NCI-H774 (cell line): ENCODE results near the gene MESD.
"Not testable (repeated sequence)": the region's sequence is repeated elsewhere in the genome, so short reads cannot be mapped to it uniquely, and the experiment has no call there.

Source experiments
- DNase-seq: peaks from one replicate; lab custom pipeline; 2025; lab: John Stamatoyannopoulos, UW

The MESD gene

DNA sequence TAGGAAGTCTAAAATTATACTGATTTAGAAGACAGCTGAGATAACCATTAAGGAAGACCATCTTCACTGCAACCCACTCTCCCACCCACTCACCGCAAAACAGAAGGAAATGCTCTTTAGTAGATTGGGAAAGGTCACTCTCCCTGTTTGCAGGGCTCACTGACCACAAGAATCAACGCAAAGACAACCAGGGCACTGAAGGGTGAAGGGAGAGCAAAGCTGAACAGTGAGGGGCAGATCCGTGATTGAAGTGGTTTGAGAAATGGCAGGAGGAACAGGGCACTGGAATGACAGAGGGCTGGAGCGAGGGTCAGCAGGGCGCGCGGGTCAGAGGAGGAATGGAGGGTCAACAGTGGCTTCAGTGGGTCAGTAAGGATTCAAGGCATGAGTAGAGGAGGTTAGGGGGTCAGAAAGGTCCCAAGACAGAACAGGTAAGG is 520 bp downstream of the MESD start:
- no peak for DNase-seq

- DNase-seq, result no peak
These were observed 1.3 kb downstream of the MESD start for GRCh38 chr15:80988148-80988796.

GRCh38 chr15:80986487-80986886 is 3.1 kb downstream of the MESD start:
- DNase-seq, result no peak

DNA sequence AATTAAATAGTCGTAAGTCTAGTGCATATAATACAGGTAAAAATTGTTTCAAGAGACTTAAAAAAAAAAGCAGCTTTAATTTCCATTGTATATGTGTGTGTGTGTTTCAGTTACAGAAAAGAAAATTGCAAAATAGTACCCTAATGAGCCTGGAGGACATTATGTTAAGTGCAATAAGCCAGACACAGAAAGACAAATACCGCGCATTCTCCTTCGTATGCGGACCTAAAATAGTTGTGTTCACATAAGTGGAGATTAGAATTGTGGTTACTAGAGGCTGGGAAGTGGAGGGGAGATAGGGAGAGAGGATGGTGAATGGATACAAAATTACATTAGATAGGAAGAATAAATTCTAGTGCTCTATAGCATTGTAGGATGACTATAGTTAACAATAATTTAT is 3.6 kb downstream of the MESD start:
- no peak for DNase-seq

DNA sequence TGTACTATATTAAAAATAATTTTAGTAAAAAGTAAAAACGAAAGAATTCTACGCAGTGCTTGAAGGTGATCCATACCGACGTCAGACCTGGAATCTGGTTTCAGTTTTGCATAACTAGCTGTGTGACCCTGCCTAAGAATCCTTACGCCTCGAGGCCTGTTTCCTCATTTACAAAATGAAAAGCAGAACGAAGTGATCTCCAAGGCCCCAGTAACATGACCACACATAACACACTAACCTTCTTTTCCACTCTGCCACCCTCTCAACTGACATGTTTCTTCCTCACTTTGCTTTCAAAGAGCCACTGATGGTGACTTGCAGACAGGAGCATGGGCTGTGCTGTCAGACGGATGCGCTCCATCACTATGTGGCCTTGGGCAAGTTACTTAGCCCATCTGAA is 4.8 kb downstream of the MESD start:
- no peak for DNase-seq

DNA sequence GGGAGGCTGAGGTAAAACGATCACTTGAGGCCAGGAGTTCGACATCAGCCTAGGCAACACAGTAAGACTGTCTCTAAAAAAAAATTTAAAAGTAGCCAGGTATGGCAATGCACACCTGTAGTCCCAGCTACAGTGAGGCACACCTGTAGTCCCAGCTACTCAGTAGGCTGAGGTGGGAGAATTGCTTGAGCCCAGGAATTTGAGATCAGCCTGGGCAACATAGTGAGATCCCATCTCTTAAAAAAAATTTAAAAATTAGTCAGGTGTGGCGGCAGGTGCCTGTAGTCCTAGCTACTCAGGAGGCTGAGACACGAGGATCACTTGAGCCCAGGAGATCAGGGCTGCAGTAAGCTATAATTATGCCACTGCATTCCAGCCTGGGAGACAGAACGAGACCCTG is 6.8 kb downstream of the MESD start:
- DNase-seq, result no peak

GRCh38 chr15:80982205-80982604 is 7.4 kb downstream of the MESD start:
- no peak for DNase-seq

DNA sequence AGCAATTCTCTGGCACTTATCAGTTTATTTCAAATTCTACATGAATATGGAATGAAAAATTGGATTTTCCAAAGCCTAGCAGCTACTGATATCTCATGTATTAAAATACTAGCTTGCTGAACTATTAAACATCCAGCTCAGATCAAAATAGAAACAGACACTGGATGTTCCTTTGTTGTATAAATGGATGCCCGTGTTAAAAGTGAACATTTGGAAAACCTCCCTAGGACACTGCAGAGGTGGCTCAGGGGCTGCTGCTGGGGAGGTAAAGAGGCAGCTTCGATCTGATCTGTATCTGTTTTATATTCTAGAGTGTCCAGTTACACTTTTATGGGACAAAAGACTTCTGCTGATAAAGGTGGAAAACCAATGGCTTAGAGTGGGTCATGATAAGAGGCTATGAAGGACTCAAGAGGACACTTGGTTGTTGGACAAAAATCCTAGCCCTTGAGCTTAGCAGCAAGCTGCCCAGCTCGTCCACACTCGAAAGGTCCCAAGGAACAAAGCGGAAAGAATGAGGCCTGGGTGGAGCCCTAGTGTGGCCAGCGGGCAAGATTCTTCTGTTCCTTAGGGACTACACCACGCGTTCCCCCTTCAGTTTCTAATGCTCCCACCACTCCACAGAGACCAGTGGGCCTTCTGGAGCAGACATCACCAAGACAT is 9.9 kb downstream of the MESD start:
- DNase-seq, result no peak

GRCh38 chr15:80978685-80979329 is 10.8 kb downstream of the MESD start:
- DNase-seq, result peak; percentile 4

DNA sequence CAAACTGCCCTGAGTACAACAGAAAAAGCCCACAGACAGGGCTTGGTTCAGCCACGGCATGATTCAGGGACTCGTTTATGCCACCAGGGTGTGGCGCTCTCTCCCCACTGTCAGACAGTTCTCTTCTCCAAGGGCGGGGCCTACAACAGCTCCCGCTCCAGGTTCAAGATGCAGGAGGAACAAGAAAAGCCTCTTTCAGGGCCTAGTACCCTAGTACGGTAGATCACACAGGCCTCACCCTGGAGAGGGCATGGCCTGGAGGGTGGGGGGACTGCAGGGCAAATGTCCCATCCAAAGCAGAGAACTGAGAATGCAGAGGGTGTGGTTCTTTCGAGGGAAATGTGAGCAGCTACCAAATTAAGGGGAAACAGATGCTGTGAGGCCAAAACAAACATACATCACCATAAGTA is 12.0 kb downstream of the MESD start:
- DNase-seq, result peak; percentile 66

GRCh38 chr15:80976851-80977250 is 12.8 kb downstream of the MESD start:
- no peak for DNase-seq

DNA sequence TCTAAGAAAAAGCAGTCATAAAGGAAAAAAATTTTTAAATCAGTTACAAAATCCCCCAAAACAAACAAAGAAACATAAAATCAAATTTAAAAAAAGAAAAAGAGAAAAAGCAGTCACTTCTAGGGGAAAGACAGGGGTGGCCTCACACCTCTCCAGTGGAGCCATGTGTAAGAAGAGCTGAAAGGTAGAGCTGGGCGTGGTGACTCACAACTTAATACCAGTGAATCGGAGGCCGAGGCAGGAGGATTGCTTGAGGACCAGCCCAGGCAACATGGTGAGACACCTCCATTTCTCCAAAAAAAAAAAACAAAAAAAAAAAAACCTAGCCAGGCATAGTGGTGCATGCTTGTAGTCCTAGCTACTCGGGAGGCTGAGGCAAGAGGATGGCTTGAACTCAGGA is 14.7 kb downstream of the MESD start:
- no peak for DNase-seq

DNA sequence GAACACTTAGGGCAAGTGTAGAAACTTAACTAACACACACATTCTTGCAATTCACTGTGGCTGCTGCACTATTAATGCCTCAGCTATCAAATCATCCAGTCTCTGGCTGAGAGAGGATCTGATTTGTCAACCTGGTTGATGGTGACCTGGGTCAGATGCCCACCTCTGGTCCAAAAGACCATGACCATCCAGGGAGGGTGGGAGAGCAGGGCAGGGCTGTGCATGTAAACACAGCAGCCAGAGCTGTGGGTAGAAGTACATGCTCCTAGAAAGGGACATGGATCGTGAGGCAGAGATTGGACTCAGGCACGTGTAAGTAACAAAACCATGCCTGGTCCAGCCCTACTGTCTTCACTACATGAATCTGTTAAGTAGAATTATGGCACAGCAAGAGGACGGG is 17.3 kb downstream of the MESD start:
- no peak for DNase-seq

DNA sequence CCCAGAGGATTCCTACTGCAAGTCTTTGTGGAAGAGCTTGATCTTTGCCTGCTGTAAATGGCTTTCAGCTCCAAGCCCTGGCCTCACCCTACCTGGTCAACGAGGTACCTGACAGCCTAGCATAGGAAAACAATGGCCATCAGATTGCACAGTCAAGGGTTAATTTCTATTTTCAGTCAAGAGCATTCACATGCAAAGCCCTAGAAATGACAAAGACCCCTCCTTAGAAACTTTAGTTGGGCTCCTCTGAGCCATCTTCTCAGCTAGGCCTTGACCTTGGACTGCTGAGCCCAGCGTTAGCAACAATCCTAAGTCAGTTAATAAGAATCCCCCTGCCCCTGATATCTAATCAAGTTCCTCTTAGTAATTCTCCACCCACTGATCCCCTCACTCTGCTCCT is 18.5 kb downstream of the MESD start:
- no peak for DNase-seq

- no peak for DNase-seq
These were observed 19.0 kb downstream of the MESD start for GRCh38 chr15:80970658-80971057.

- DNase-seq, result peak; percentile 21
These were observed 19.5 kb downstream of the MESD start for GRCh38 chr15:80970018-80970657.

- no peak for DNase-seq
These were observed 20.3 kb downstream of the MESD start for GRCh38 chr15:80969316-80969715.

DNA sequence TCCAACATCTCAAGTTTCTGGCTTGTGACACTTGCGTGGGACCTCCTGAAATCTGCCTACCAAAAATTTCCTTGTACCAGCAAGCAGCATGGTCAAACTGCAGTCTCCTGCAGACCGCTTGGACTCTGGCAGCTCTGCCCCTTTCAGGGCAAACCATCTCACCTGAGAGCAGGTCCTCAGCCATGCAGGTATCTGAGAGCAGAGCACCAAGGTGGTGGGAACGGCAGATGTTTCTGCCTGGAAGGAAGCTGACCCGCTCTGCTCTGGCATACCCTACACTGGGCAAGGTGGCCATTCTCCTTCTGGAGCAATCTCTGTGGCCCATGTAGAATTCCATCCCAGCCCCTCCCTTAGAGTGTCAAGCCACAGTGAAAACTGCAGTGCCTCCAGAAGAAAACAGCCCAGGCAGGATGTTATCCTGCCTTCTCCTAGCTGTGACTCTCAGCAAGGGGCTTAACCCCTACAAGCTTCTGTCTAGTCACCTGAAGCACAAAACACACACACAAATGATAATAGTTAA is 21.6 kb downstream of the MESD start:
- no peak for DNase-seq

DNA sequence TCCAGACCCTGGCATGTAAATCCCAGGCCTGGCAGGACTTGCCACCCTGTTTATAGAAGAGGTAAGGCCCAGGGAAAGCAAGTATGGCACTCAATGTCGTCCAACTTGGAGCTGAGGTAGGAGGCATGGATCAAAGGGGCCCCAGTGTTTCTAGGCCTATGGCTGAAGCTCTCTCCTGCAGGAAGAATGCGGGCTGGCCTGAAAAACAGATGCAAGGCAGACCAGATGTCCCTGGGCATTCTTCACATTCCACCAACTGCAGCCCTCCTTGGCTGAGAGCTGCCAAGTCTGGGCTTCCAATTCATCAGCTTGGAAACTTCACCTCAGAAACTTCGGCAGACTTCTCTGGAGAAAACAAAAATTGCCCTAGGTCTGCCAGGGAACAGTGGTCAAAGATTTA is 22.2 kb downstream of the MESD start:
- DNase-seq, result no peak

GRCh38 chr15:80966431-80967197 is 23.0 kb downstream of the MESD start:
- DNase-seq, result no peak

DNA sequence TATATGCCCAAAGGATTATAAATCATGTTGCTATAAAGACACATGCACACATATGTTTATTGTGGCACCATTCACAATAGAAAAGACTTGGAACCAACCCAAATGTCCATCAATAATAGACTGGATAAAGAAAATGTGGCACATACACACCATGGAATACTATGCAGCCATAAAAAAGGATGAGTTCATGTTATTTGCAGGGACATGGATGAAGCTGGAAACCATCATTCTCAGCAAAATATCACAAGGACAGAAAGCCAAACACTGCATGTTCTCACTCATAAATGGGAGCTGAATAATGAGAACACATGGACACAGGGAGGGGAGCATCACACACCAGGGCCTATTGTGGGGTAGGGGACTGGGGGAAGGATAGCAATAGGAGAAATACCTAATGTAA is 24.2 kb downstream of the MESD start:
- DNase-seq, result not testable (repeated sequence)
